ENCODE data around the gene DSCAM. TPM values are rescaled to one million over a fixed set of nuclear protein-coding genes. Genes with fewer than 3 reads are reported as not detected.

DSCAM gene
- total and polyA plus RNA-seq, 2 donors (not counting 3 experiments of a cell fraction or from before 2014, with no cell fraction given), result not detected

- FAIRE-seq, result no peak
- dilution Hi-C loops (cut with MboI; ENCODE audit: extremely low pct_ligation_motif_present, low sequenced_read_pairs), result no loop called here
- H3K9ac ChIP-seq (replicated peaks; ENCODE audit: extremely low read depth, insufficient read depth, low read length), result no peak overlapping the region
- intact Hi-C loops (cut with micrococcal nuclease), result no loop called here
- H4K20me1 ChIP-seq (replicated peaks; ENCODE audit: control insufficient read depth, extremely low read depth, insufficient read depth, low read length), result no peaks in the 10 kb centered on the region
- no peaks in the 10 kb centered on the region for H3K9me1 ChIP-seq (replicated peaks; ENCODE audit: control insufficient read depth, extremely low read depth, insufficient read depth, low read length)
- TF ChIP-seq JUN (IDR thresholded peaks at IDR 0.05; ENCODE audit: borderline replicate concordance, insufficient read depth, insufficient read length, low read depth), result no peak
- TF ChIP-seq GATA2 (IDR thresholded peaks at IDR 0.05; ENCODE audit: insufficient read depth, insufficient read length, low read depth, low read length), result no peak
- TF ChIP-seq EZH2 (IDR thresholded peaks at IDR 0.05; ENCODE audit: borderline replicate concordance, low read depth, low read length, severe bottlenecking), result no peak
- TF ChIP-seq POLR2A (IDR thresholded peaks at IDR 0.05; ENCODE audit: low read depth, low read length), result no peak
- TF ChIP-seq FOS (IDR thresholded peaks at IDR 0.05; ENCODE audit: borderline replicate concordance, insufficient read depth, low read length), result no peak
- TF ChIP-seq CTCF (IDR thresholded peaks at IDR 0.05; ENCODE audit: extremely low read depth in 1 of 2, insufficient read depth in 1 of 2, low read depth in 1 of 2, low read length in 2 of 2), result no peak
- no peak for TF ChIP-seq MAX (IDR thresholded peaks at IDR 0.05; ENCODE audit: insufficient read depth, insufficient read length)
- TF ChIP-seq MYC (IDR thresholded peaks at IDR 0.05; ENCODE audit: low read depth, low read length), result no peak
- no peak for TF ChIP-seq POLR2AphosphoS5 (IDR thresholded peaks at IDR 0.05; ENCODE audit: insufficient read depth, low read depth, low read length)
- H3K4me1 ChIP-seq (ENCODE audit: control insufficient read depth, extremely low read depth, insufficient read depth, low read length), result no peaks in the 10 kb centered on the region
- no peak overlapping the region for H3K4me3 ChIP-seq (replicated peaks in 1 of 3; ENCODE audit: insufficient read depth in 1 of 3, low read depth in 1 of 3, low read length in 3 of 3)
- no peaks in the 10 kb centered on the region for H3K79me2 ChIP-seq (ENCODE audit: control insufficient read depth, insufficient read depth, low read length)
- no peaks in the 10 kb centered on the region for H3K27me3 ChIP-seq (ENCODE audit: control insufficient read depth in 2 of 2, insufficient read depth in 2 of 2, low read length in 2 of 2)
- H2AFZ ChIP-seq (ENCODE audit: low read depth, low read length), result no peak overlapping the region
- CTCF ChIA-PET, result no interaction called here
- POLR2A ChIA-PET, result no interaction called here
- no peak overlapping the region for H3K4me2 ChIP-seq (ENCODE audit: insufficient read depth, low read length)
- DNase-seq (ENCODE audit: low read depth, low spot score), result no peak
- no TSS peak for BruUV-seq (replicated peaks)
- H3K27ac ChIP-seq (ENCODE audit: insufficient read depth, low read depth, low read length), result no peak overlapping the region
- no peaks in the 10 kb centered on the region for H3K36me3 ChIP-seq (ENCODE audit: control insufficient read depth in 2 of 2, extremely low read depth in 1 of 2, insufficient read depth in 2 of 2, low read length in 2 of 2)
- H3K9me3 ChIP-seq (replicated peaks; ENCODE audit: control insufficient read depth, insufficient read depth, low read length), result peaks cover 4% of the 10 kb centered on the region
Measured at GRCh38 chr21:40516335-40516734, 330.6 kb downstream of the DSCAM start.
